Psoas muscle (tissue), 8 donors: Measurements from ENCODE around the gene CR1. TPM values are rescaled to one million over a fixed set of nuclear protein-coding genes. Genes with fewer than 3 reads are reported as not detected.

Experiments
- ATAC-seq, 4 donors: fragments of 200-7000 bp; cut with Tn5 transposase; one replicate each; pipeline ENCODE4 v1.9.1; 2020; ENCODE audit warnings: moderate library complexity in 3 of 4, mild to moderate bottlenecking in 2 of 4
- DNase-seq, 2 donors: peaks; one replicate each; pipeline ENCODE4 v3.0.0-alpha.2; 2020
- H3K27ac ChIP-seq: fragments of 200-600 bp; one replicate; pipeline ENCODE4 v1.8.0; 2022
- H3K27me3 ChIP-seq, 3 donors: fragments of 200-600 bp in 1 of 3; one replicate each; pipeline versions ENCODE4 v1.6.1 to v1.8.0; 2013 to 2022; ENCODE audit warnings: low read length in 2 of 3, mild to moderate bottlenecking in 2 of 3, moderate library complexity in 1 of 3; ENCODE audit not compliant: insufficient read depth in 3 of 3
- H3K36me3 ChIP-seq, 2 donors: fragments of 200-600 bp in 1 of 2; one replicate each; pipeline versions ENCODE4 v1.6.1 to v1.8.0; 2013 to 2022; ENCODE audit warnings: low read depth in 1 of 2, mild to moderate bottlenecking in 1 of 2, moderate library complexity in 1 of 2; ENCODE audit not compliant: insufficient read depth in 1 of 2
- H3K4me1 ChIP-seq: fragments of 200-600 bp; one replicate; pipeline ENCODE4 v1.8.0; 2022
- H3K4me3 ChIP-seq: fragments of 200-600 bp; one replicate; pipeline ENCODE4 v1.8.0; 2022; ENCODE audit warnings: mild to moderate bottlenecking
- H3K9me3 ChIP-seq: fragments of 200-600 bp; one replicate; pipeline ENCODE4 v1.8.0; 2022
- CTCF ChIP-seq: fragments of 200-600 bp; IDR thresholded peaks from one replicate; pipeline ENCODE4 v1.8.0; 2022; ENCODE audit warnings: antibody characterized with exemption
- WGBS, 3 donors: extraction: QIAGEN DNeasy Blood & Tissue Kit; methylation state at CpG; one replicate each; pipeline versions ENCODE4 v1.1.6 to v1.1.7; 2013; 5-methylcytosine and 5-hydroxymethylcytosine counted together
- intact Hi-C, 2 donors: fragments of 100-400 bp; cut with DNase I; formaldehyde crosslinking; loops; one replicate each; pipeline versions ENCODE4 v1.11.0 to v1.14.2; 2022
- polyA plus RNA-seq, 3 donors: library from polyadenylated mRNA; stranded (reverse); fragments of 200-250 nt; gene quantifications; one replicate each; pipeline ENCODE4 v1.2.3, GENCODE V29; 2013
- total RNA-seq, 4 donors: library from RNA; stranded (reverse); fragmentation: NEBNext Ultra II Directional in 2 of 4; extraction: Animal tissue kit (Norgen Biotek cat#: 25700) in 2 of 4; gene quantifications; one replicate each; pipeline versions ENCODE4 v1.2.1 to v1.2.4, GENCODE V29; 2021 to 2023
- donor health status: healthy with polysubstance abuse.
- donor health status: DM: no; HTN: no; CAD: no; lungs with moderate emphysema.
- donor health status: Bipolar disorder and iron deficiency.
- donor health status: healthy.
- donor health status: DM: yes; HTN: yes; CAD: no.
- donor health status: DM: no; HTN: no; CAD: no.
- donor health status: DM: no; HTN: no; CAD: no.
- donor health status: DM: yes; HTN: yes; CAD: no.

CR1 gene
- total and polyA plus RNA-seq, 7 donors = 0.08 to 3.9 (median 0.87) TPM

GRCh38 chr1:207500306-207500705 is 4.3 kb downstream of the CR1 start:
- no peaks in the 10 kb centered on the region for H3K9me3 ChIP-seq
- no peak for DNase-seq
- ATAC-seq = no peak
- intact Hi-C loops = no loop called here
- TF ChIP-seq CTCF = no peak
- no peaks in the 10 kb centered on the region for H3K36me3 ChIP-seq
- H3K4me3 ChIP-seq = no peak overlapping the region
- 73 to 80% (median 77%) methylated on average over 3 of the region's 3 CpGs for WGBS, 3 donors
- no peak overlapping the region for H3K27ac ChIP-seq
- H3K4me1 ChIP-seq = peaks cover 3% of the 10 kb centered on the region
- H3K27me3 ChIP-seq = peaks cover 4 to 75% (median 8%) of the 10 kb centered on the region in 3 donors

GRCh38 chr1:207501071-207501470 is 5.1 kb downstream of the CR1 start:
- no peak for TF ChIP-seq CTCF
- Histone ChIP-seq H3K9me3 (no peaks in the 10 kb centered on the region), H3K36me3 (no peaks in the 10 kb centered on the region), H3K27ac (no peak overlapping the region), H3K4me1 (no peaks in the 10 kb centered on the region), H3K4me3 (no peak overlapping the region), H3K27me3 (peaks cover 3 to 68% (median 8%) of the 10 kb centered on the region in 3 donors)
- intact Hi-C loops = no loop called here
- DNase-seq (no peak), ATAC-seq (no peak)
- WGBS, 3 donors = 56 to 61% (median 58%) methylated on average over 5 of the region's 5 CpGs

GRCh38 chr1:207502726-207503125 is 6.8 kb downstream of the CR1 start:
- DNase-seq (no peak), ATAC-seq (no peak)
- H3K9me3 ChIP-seq = no peaks in the 10 kb centered on the region
- H3K4me3 ChIP-seq = no peak overlapping the region
- intact Hi-C loops = no loop called here
- no peak for TF ChIP-seq CTCF
- no peaks in the 10 kb centered on the region for H3K4me1 ChIP-seq
- H3K27ac ChIP-seq = no peak overlapping the region
- peaks cover 0 to 59% (median 8%) of the 10 kb centered on the region in 3 donors for H3K27me3 ChIP-seq
- 48 to 52% (median 50%) methylated on average over 7 of the region's 7 CpGs for WGBS, 3 donors
- H3K36me3 ChIP-seq = no peaks in the 10 kb centered on the region

GRCh38 chr1:207503950-207504349 is 8.0 kb downstream of the CR1 start:
- ATAC-seq (no peak), DNase-seq (no peak)
- intact Hi-C loops = no loop called here
- no peak overlapping the region for H3K27ac ChIP-seq
- TF ChIP-seq CTCF = no peak
- H3K4me3 ChIP-seq = no peak overlapping the region
- H3K4me1 ChIP-seq = no peaks in the 10 kb centered on the region
- WGBS, 3 donors = 80 to 89% (median 85%) methylated on average over 3 of the region's 3 CpGs
- H3K9me3 ChIP-seq = no peaks in the 10 kb centered on the region
- no peaks in the 10 kb centered on the region for H3K36me3 ChIP-seq
- H3K27me3 ChIP-seq = peaks cover 0 to 49% (median 8%) of the 10 kb centered on the region in 3 donors

GRCh38 chr1:207504438-207504837 is 8.5 kb downstream of the CR1 start:
- no peak for ATAC-seq
- Histone ChIP-seq H3K27me3 (peaks cover 0 to 44% (median 8%) of the 10 kb centered on the region in 3 donors), H3K9me3 (no peaks in the 10 kb centered on the region), H3K4me3 (no peak overlapping the region), H3K36me3 (no peaks in the 10 kb centered on the region), H3K4me1 (no peaks in the 10 kb centered on the region), H3K27ac (no peak overlapping the region)
- intact Hi-C loops = no loop called here
- TF ChIP-seq CTCF = no peak
- DNase-seq = no peak
